ENCODE results near the gene SMURF1.

SMURF1 gene

GRCh38 chr7:99141841-99142726 lies 1.8 kb downstream of the SMURF1 start:
- no peak for TF ChIP-seq CTCF (IDR thresholded peaks at IDR 0.05; ENCODE audit: insufficient read depth, missing control alignments)
- no peak for FAIRE-seq
- no peak for DNase-seq (ENCODE audit: insufficient read length, low spot score)

- FAIRE-seq (no peak), DNase-seq (ENCODE audit: insufficient read length, low spot score) (no peak)
- no peak for TF ChIP-seq CTCF (IDR thresholded peaks at IDR 0.05; ENCODE audit: insufficient read depth, missing control alignments)
Measured at GRCh38 chr7:99141334-99141733, 2.6 kb downstream of the SMURF1 start.

- DNase-seq (ENCODE audit: insufficient read length, low spot score) (no peak), FAIRE-seq (peak; percentile 6)
- no peak for TF ChIP-seq CTCF (IDR thresholded peaks at IDR 0.05; ENCODE audit: insufficient read depth, missing control alignments)
Measured at GRCh38 chr7:99140813-99141212, 3.1 kb downstream of the SMURF1 start.

- TF ChIP-seq CTCF (IDR thresholded peaks at IDR 0.05; ENCODE audit: insufficient read depth, missing control alignments): no peak
- DNase-seq (ENCODE audit: insufficient read length, low spot score) (no peak), FAIRE-seq (no peak)
Measured at GRCh38 chr7:99139036-99139435, 4.9 kb downstream of the SMURF1 start.

- FAIRE-seq (no peak), DNase-seq (ENCODE audit: insufficient read length, low spot score) (no peak)
Measured at GRCh38 chr7:99137411-99138180, 6.3 kb downstream of the SMURF1 start.

GRCh38 chr7:99135938-99136337 lies 8.0 kb downstream of the SMURF1 start:
- no peak for TF ChIP-seq CTCF (IDR thresholded peaks at IDR 0.05; ENCODE audit: insufficient read depth, missing control alignments)
- DNase-seq (ENCODE audit: insufficient read length, low spot score): no peak
- FAIRE-seq: no peak

More at GRCh38 chr7:99137411-99138180, 6.3 kb downstream of the SMURF1 start:
- no peak for TF ChIP-seq CTCF (IDR thresholded peaks at IDR 0.05; ENCODE audit: insufficient read depth, missing control alignments)
